H1 (cell line): ENCODE results near the gene SCAMP2. TPM values are rescaled to one million over a fixed set of nuclear protein-coding genes. Genes with fewer than 3 reads are reported as not detected.

Source experiments
- CTCF ChIA-PET: fragments of 300-600 bp; sonication (Branson Sonifier 250); formaldehyde crosslinking; loops from one replicate; lab custom pipeline; 2021; ENCODE audit not compliant: partially characterized antibody; lab: Charles Lee
- POLR2A ChIA-PET: fragments of 300-600 bp; sonication (Branson Sonifier 250); formaldehyde crosslinking; loops from one replicate; lab custom pipeline; 2021; ENCODE audit warnings: inconsistent platforms; ENCODE audit not compliant: partially characterized antibody; lab: Charles Lee
- DNase-seq, 2 experiments: peaks; one replicate each; pipeline versions ENCODE4 v3.0.0 to v3.0.0-alpha.2; 2010 to 2022; ENCODE audit warnings: low spot score in 2 of 2, low read depth in 1 of 2, mixed read lengths in 1 of 2
- FAIRE-seq: peaks from 2 replicates; lab custom pipeline; 2011; peaks lifted over from hg19 to GRCh38; lab: Jason Lieb, UNC
- H2AFZ ChIP-seq: 2 replicates; pipeline ENCODE4 v1.8.1; 2012; ENCODE audit warnings: low read length, inconsistent platforms
- H2AK5ac ChIP-seq: 2 replicates; pipeline ENCODE4 v1.6.1; 2013; ENCODE audit warnings: low read depth, low read length
- H2BK120ac ChIP-seq: replicated peaks from 2 replicates; pipeline ENCODE3; 2013; ENCODE audit warnings: low read depth, low read length, inconsistent platforms
- H2BK12ac ChIP-seq: 2 replicates; pipeline ENCODE4 v1.6.1; 2013; ENCODE audit warnings: low read depth, low read length
- H2BK15ac ChIP-seq: 2 replicates; pipeline ENCODE4 v1.6.1; 2013; ENCODE audit warnings: low read length
- H2BK20ac ChIP-seq: 2 replicates; pipeline ENCODE4 v1.6.1; 2013; ENCODE audit warnings: low read length
- H2BK5ac ChIP-seq: 2 replicates; pipeline ENCODE4 v1.6.1; 2013; ENCODE audit warnings: low read depth, low read length
- H3K14ac ChIP-seq: 2 replicates; pipeline ENCODE4 v1.6.1; 2013; ENCODE audit warnings: inconsistent platforms; ENCODE audit not compliant: insufficient read length
- H3K18ac ChIP-seq: 2 replicates; pipeline ENCODE4 v1.6.1; 2013; ENCODE audit warnings: low read length; ENCODE audit errors: extremely low read depth
- H3K23ac ChIP-seq: 2 replicates; pipeline ENCODE4 v1.6.1; 2013; ENCODE audit warnings: inconsistent platforms; ENCODE audit not compliant: insufficient read length
- H3K23me2 ChIP-seq: 2 replicates; pipeline ENCODE4 v1.6.1; 2013; ENCODE audit warnings: low read depth, low read length
- H3K27ac ChIP-seq: 2 replicates; pipeline ENCODE4 v1.6.1; 2011; ENCODE audit warnings: low read depth, low read length, inconsistent platforms
- H3K27me3 ChIP-seq, 4 experiments: replicated peaks in 1 of 4; 1 replicate in 1 of 4; 2 replicates in 3 of 4; pipeline versions ENCODE4 v1.6.1 to v1.8.1; 2011 to 2013; ENCODE audit warnings: low read length in 3 of 4, mild to moderate bottlenecking in 3 of 4, inconsistent platforms in 2 of 4, mixed read lengths in 2 of 4, moderate library complexity in 1 of 4; ENCODE audit not compliant: control insufficient read depth in 3 of 4, insufficient read depth in 3 of 4; ENCODE audit errors: extremely low read depth in 1 of 4
- H3K36me3 ChIP-seq, 4 experiments: 2 replicates each; pipeline versions ENCODE4 v1.6.1 to v1.8.1; 2011 to 2013; ENCODE audit warnings: mild to moderate bottlenecking in 4 of 4, low read length in 3 of 4, moderate library complexity in 2 of 4, control low read depth in 1 of 4, inconsistent platforms in 1 of 4; ENCODE audit not compliant: insufficient read depth in 4 of 4, control insufficient read depth in 2 of 4
- H3K4ac ChIP-seq: replicated peaks from 2 replicates; pipeline ENCODE3; 2013; ENCODE audit warnings: low read length, low read depth, mixed read lengths, inconsistent platforms; ENCODE audit not compliant: insufficient read length
- H3K4me1 ChIP-seq, 4 experiments: replicated peaks in 1 of 4; 1 replicate in 1 of 4; 2 replicates in 3 of 4; pipeline versions ENCODE4 v1.6.1 to v1.8.1; 2011 to 2013; ENCODE audit warnings: low read length in 3 of 4, inconsistent platforms in 2 of 4, mixed read lengths in 1 of 4; ENCODE audit not compliant: insufficient read depth in 4 of 4, control insufficient read depth in 3 of 4
- H3K4me2 ChIP-seq, 2 experiments: 2 replicates each; pipeline versions ENCODE4 v1.6.1 to v1.8.1; 2011 to 2013; ENCODE audit warnings: low read depth in 2 of 2, low read length in 2 of 2, control low read depth in 1 of 2, inconsistent platforms in 1 of 2, mild to moderate bottlenecking in 1 of 2; ENCODE audit not compliant: insufficient read depth in 1 of 2
- H3K4me3 ChIP-seq, 4 experiments: fragments of 200-600, 300-600 bp in 1 of 4; sonication (generic), shearing (Covaris generic), sonication (Bioruptor Twin) in 1 of 4; 2 replicates each; pipeline versions ENCODE4 v1.5.1 to v1.8.1; 2011 to 2016; ENCODE audit warnings: low read length in 4 of 4, low read depth in 3 of 4, control low read depth in 2 of 4, inconsistent platforms in 2 of 4, mild to moderate bottlenecking in 2 of 4, mixed read lengths in 1 of 4, moderate library complexity in 1 of 4; ENCODE audit not compliant: insufficient read depth in 2 of 4; ENCODE audit errors: extremely low read depth in 1 of 4
- H3K56ac ChIP-seq: replicated peaks from 2 replicates; pipeline ENCODE3; 2013; ENCODE audit warnings: low read depth, mild to moderate bottlenecking, mixed read lengths, low read length, inconsistent platforms; ENCODE audit not compliant: insufficient read length
- H3K79me1 ChIP-seq: 2 replicates; pipeline ENCODE4 v1.6.1; 2013; ENCODE audit warnings: low read depth, low read length, control low read depth
- H3K79me2 ChIP-seq, 2 experiments: 2 replicates each; pipeline versions ENCODE4 v1.6.1 to v1.8.1; 2012 to 2013; ENCODE audit warnings: low read length in 2 of 2, mild to moderate bottlenecking in 2 of 2, inconsistent platforms in 1 of 2; ENCODE audit not compliant: insufficient read depth in 2 of 2, control insufficient read depth in 1 of 2
- H3K9ac ChIP-seq, 4 experiments: replicated peaks in 1 of 4; 1 replicate in 1 of 4; 2 replicates in 3 of 4; pipeline versions ENCODE4 v1.6.1 to v1.8.1; 2011 to 2013; ENCODE audit warnings: low read depth in 3 of 4, low read length in 3 of 4, control low read depth in 2 of 4, mild to moderate bottlenecking in 2 of 4, moderate library complexity in 2 of 4, inconsistent platforms in 1 of 4; ENCODE audit errors: extremely low read depth in 1 of 4
- H3K9me3 ChIP-seq, 2 experiments: 2 replicates each; pipeline versions ENCODE4 v1.6.1 to v1.8.1; 2012 to 2013; ENCODE audit warnings: mild to moderate bottlenecking in 2 of 2, moderate library complexity in 2 of 2, control low read depth in 1 of 2, inconsistent platforms in 1 of 2, low read depth in 1 of 2, low read length in 1 of 2, mixed read lengths in 1 of 2; ENCODE audit not compliant: insufficient read depth in 2 of 2
- H4K20me1 ChIP-seq, 2 experiments: replicated peaks in 1 of 2; 2 replicates each; pipeline versions ENCODE3 to v1.8.1; 2011 to 2013; ENCODE audit warnings: inconsistent platforms in 2 of 2, low read length in 2 of 2, mild to moderate bottlenecking in 1 of 2; ENCODE audit not compliant: insufficient read depth in 2 of 2, control insufficient read depth in 1 of 2
- H4K5ac ChIP-seq: 2 replicates; pipeline ENCODE4 v1.6.1; 2013; ENCODE audit warnings: low read length, low read depth, mixed read lengths, inconsistent platforms; ENCODE audit not compliant: insufficient read length
- H4K8ac ChIP-seq: 2 replicates; pipeline ENCODE4 v1.8.0; 2013; ENCODE audit warnings: mild to moderate bottlenecking, moderate library complexity, low read length, inconsistent platforms; ENCODE audit not compliant: insufficient read depth; ENCODE audit errors: extremely low read depth
- H4K91ac ChIP-seq: replicated peaks from 2 replicates; pipeline ENCODE3; 2013; ENCODE audit warnings: low read length, mixed read lengths, inconsistent platforms; ENCODE audit not compliant: insufficient read length
- BACH1 ChIP-seq: IDR thresholded peaks from 2 replicates; pipeline ENCODE4 v1.6.1; 2012; ENCODE audit warnings: low read length, improper control_type of control experiment
- RNF2 ChIP-seq: fragments of 200-900, 300-1000 bp; sonication (generic); IDR thresholded peaks from 2 replicates; pipeline ENCODE4 v1.7.1; 2016; ENCODE audit warnings: borderline replicate concordance, low read depth, mild to moderate bottlenecking, antibody characterized with exemption, low read length; ENCODE audit not compliant: poor library complexity, severe bottlenecking; ENCODE audit errors: missing control alignments
- SAP30 ChIP-seq: fragments of 300-600 bp; sonication (generic); IDR thresholded peaks from 2 replicates; pipeline ENCODE4 v1.7.1; 2012; ENCODE audit warnings: low read length, moderate library complexity, mild to moderate bottlenecking, inconsistent platforms; ENCODE audit not compliant: insufficient read depth, insufficient replicate concordance
- WGBS, 2 experiments: shearing (Covaris generic) in 1 of 2; methylation state at CpG; one replicate each; pipeline versions ENCODE4 v1.1.6 to v1.1.7; 2013 to 2015; ENCODE audit warnings: low lambda C conversion rate in 2 of 2, mixed read lengths in 2 of 2, inconsistent platforms in 1 of 2, low coverage in 1 of 2, missing lambda C conversion rate in 1 of 2; ENCODE audit not compliant: insufficient replicate concordance in 2 of 2, insufficient coverage in 1 of 2, insufficient read length in 1 of 2; ENCODE audit errors: extremely low coverage in 1 of 2, missing lambda C conversion rate in 1 of 2; 5-methylcytosine and 5-hydroxymethylcytosine counted together
- polyA plus RNA-seq, 7 experiments: library from polyadenylated mRNA; depleted of rRNA in 3 of 7; stranded (reverse) in 5 of 7; unstranded in 2 of 7; fragments of >200 nt in 5 of 7; fragments of 200-250 nt in 2 of 7; gene quantifications; 1 replicate in 5 of 7; 2 replicates in 1 of 7; 4 replicates in 1 of 7; pipeline versions ENCODE4 v1.2.1 to v1.2.3, GENCODE V29; 2011 to 2013; ENCODE audit warnings: missing spikeins in 2 of 7, mixed read lengths in 2 of 7
- total RNA-seq: library from RNA; stranded (reverse); fragmentation: NEBNext Ultra II Directional; extraction: Animal tissue kit (Norgen Biotek cat#: 25700); gene quantifications from 2 replicates; pipeline ENCODE4 v1.2.1, GENCODE V29; 2021

Gene SCAMP2
- total and polyA plus RNA-seq, 2 of the 8 experiments (the other 6 are each of a cell fraction or from before 2014, with no cell fraction given): 41.7 to 131 TPM

DNA sequence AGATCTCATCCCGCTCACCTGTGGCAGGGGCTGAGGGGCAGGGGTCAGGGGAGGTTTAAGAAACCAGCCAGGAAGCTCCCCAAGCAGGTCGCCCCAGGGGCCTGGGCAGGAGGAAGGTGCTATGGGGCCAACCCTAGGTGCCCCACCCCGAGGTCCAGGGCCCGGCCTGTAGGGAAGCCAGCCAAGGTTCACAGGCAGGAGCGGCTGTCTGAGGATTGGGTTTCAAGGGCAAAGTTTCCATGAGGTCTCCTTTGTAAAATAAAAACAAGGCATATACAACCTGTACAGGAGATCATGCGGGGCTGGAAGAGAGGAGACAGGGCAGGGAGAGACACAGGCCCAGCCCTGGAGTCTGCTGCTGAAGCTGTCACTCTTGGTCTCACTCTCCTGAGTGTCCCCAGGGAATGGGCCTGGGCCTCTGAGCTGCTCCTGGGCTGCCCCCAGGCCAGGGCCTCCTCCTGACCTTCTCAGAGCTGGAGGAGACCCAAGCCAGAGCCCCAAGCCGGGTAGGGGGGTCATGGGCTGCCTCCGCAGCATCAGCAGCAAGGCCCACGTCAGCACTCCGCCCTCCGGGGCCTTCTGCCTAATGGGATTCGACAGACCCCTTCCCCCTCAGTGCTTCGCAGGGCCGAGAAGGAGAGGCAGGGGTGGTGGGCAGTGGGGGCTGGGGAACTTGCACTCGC is 41.2 kb downstream of the SCAMP2 start:
- no peaks in the 10 kb centered on the region for H3K36me3 ChIP-seq
- no peak overlapping the region for H4K8ac ChIP-seq
- no peak overlapping the region for H3K4me3 ChIP-seq
- no peak overlapping the region for H2BK5ac ChIP-seq
- peaks cover 0 to 2% of the 10 kb centered on the region in 2 experiments for H4K20me1 ChIP-seq
- H3K4me2 ChIP-seq: no peak overlapping the region
- no peak for DNase-seq
- no peak for FAIRE-seq
- peaks cover under 1 to 15% (median 7%) of the 10 kb centered on the region in 4 experiments; a peak in 5 of 7 replicates for H3K27me3 ChIP-seq
- POLR2A ChIA-PET: interaction anchor here (0.7 to 4.6 kb wide), 5 partner anchors 10 to 69 kb away, joined by 3 to 23 read pairs (median 3); partner anchors contain the start of gene ULK3
- no peak overlapping the region for H3K4ac ChIP-seq
- H2BK12ac ChIP-seq: no peak overlapping the region
- CTCF ChIA-PET: interaction anchor here (0.7 to 15.7 kb wide), 13 partner anchors 7 to 295 kb away, joined by 3 to 135 read pairs (median 5); partner anchors contain the start of gene LMAN1L
- no peak overlapping the region for H2BK120ac ChIP-seq
- no peak overlapping the region for H3K23ac ChIP-seq
- H2BK20ac ChIP-seq: no peak overlapping the region
- H3K14ac ChIP-seq: no peak overlapping the region
- no peaks in the 10 kb centered on the region for H3K9me3 ChIP-seq
- H4K5ac ChIP-seq: no peak overlapping the region
- no peak overlapping the region for H4K91ac ChIP-seq
- peaks cover 0 to 5% (median 2%) of the 10 kb centered on the region in 4 experiments; a peak in 5 of 7 replicates for H3K4me1 ChIP-seq
- 82% methylated on average over 14 of the region's 15 CpGs; no CpG with 5 or more reads in 1 of the 2 experiments for WGBS, 2 experiments
- H3K27ac ChIP-seq: no peak overlapping the region
- no peak overlapping the region for H3K56ac ChIP-seq
- H3K23me2 ChIP-seq: no peaks in the 10 kb centered on the region
- H3K79me2 ChIP-seq: no peaks in the 10 kb centered on the region
- H2AFZ ChIP-seq: no peak overlapping the region
- no peak overlapping the region for H2BK15ac ChIP-seq
- no peak overlapping the region for H2AK5ac ChIP-seq
- no peak overlapping the region for H3K18ac ChIP-seq
- H3K79me1 ChIP-seq: no peaks in the 10 kb centered on the region
- no peak overlapping the region for H3K9ac ChIP-seq
- no peak for TF ChIP-seq RNF2
- no peak for TF ChIP-seq SAP30
- no peak for TF ChIP-seq BACH1
